SK-N-SH (cell line): ENCODE measurements around the gene PPIB.

Experiments
- EP300 ChIP-seq, 2 experiments: IDR thresholded peaks; 2 replicates each; pipeline versions ENCODE4 v1.4.0 to v1.6.1; 2012; ENCODE audit warnings: borderline replicate concordance in 1 of 2, low read depth in 1 of 2, low read length in 1 of 2
- TAF1 ChIP-seq: IDR thresholded peaks from 2 replicates; pipeline ENCODE4 v1.6.1; 2012; ENCODE audit warnings: low read depth, mild to moderate bottlenecking, low read length, moderate library complexity, borderline replicate concordance

DNA sequence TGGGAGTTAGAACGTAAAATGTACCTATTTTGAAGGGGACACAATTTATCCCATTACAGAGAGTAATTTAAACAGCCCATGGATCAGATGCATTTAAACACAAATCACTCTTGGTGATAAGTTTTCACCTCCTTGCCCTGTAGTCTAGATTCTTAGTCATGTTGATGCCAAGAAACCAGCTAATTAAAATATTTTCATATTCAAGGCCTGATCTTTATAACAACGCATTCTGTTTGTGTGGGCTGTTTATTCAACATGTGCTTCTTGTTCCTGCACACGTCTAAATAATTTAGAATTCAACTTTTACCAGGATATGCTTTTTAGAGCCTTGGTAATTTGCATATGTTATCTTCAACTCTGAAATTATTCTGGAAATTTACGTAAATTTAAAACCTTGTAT, 41.2 kb downstream of the PPIB start:
- no peak for TF ChIP-seq TAF1
- no peak for TF ChIP-seq EP300 (IDR thresholded peaks at IDR 0.05; ENCODE audit: borderline replicate concordance in 1 of 2, low read depth in 1 of 2, low read length in 1 of 2)
